SK-N-SH (cell line): ENCODE data around the gene LTK. TPM values are rescaled to one million over a fixed set of nuclear protein-coding genes. Genes with fewer than 3 reads are reported as not detected.

Source experiments
- CTCF ChIA-PET: fragments of 300-600, 350-600 bp; formaldehyde crosslinking; extraction: SDS; loops from one replicate; lab custom pipeline; 2021; lab: Yijun Ruan, JAX
- POLR2A ChIA-PET: fragments of 350-600 bp; sonication (Branson Sonifier 250); formaldehyde crosslinking; extraction: SDS; loops from one replicate; lab custom pipeline; 2020; ENCODE audit warnings: antibody characterized with exemption, inconsistent platforms; lab: Yijun Ruan, JAX
- DNase-seq: peaks from one replicate; pipeline ENCODE4 v3.0.0; 2012
- H2AFZ ChIP-seq: fragments of 200-600 bp; sonication (generic); 2 replicates; pipeline ENCODE4 v1.8.1; 2016; ENCODE audit warnings: antibody characterized with exemption, mild to moderate bottlenecking, low read depth
- H3F3A ChIP-seq: fragments of 200-600 bp; sonication (generic); replicated peaks from 2 replicates; pipeline ENCODE3; 2016; ENCODE audit warnings: antibody characterized with exemption, mild to moderate bottlenecking; ENCODE audit not compliant: insufficient read depth
- H3K27ac ChIP-seq, 2 experiments: fragments of 200-500 bp in 1 of 2; fragments of 200-600 bp in 1 of 2; sonication (Bioruptor generic) in 1 of 2; sonication (generic), shearing (Covaris generic) in 1 of 2; 2 replicates each; pipeline versions ENCODE4 v1.5.1 to v1.6.1; 2014 to 2016; ENCODE audit warnings: low read depth in 2 of 2, inconsistent platforms in 1 of 2, low read length in 1 of 2, mild to moderate bottlenecking in 1 of 2, mixed read lengths in 1 of 2
- H3K27me3 ChIP-seq: fragments of 200-600 bp; sonication (generic), shearing (Covaris generic); 2 replicates; pipeline ENCODE4 v1.6.1; 2016; ENCODE audit warnings: mixed run types; ENCODE audit not compliant: insufficient read depth
- H3K36me3 ChIP-seq, 2 experiments: fragments of 200-500 bp in 1 of 2; fragments of 200-600 bp in 1 of 2; sonication (Bioruptor generic) in 1 of 2; sonication (generic) in 1 of 2; replicated peaks in 1 of 2; 2 replicates each; pipeline versions ENCODE3 to v1.5.1; 2014 to 2016; ENCODE audit warnings: low read length in 1 of 2, mild to moderate bottlenecking in 1 of 2; ENCODE audit not compliant: insufficient read depth in 2 of 2, control insufficient read depth in 1 of 2
- H3K4me1 ChIP-seq, 2 experiments: fragments of 200-500 bp in 1 of 2; fragments of 200-600 bp in 1 of 2; sonication (Bioruptor generic) in 1 of 2; sonication (generic), shearing (Covaris generic) in 1 of 2; 2 replicates each; pipeline versions ENCODE4 v1.5.1 to v1.6.1; 2014 to 2016; ENCODE audit warnings: low read depth in 1 of 2, low read length in 1 of 2, mixed run types in 1 of 2; ENCODE audit not compliant: insufficient read depth in 2 of 2, control insufficient read depth in 1 of 2
- H3K4me2 ChIP-seq: fragments of 200-600 bp; sonication (generic), shearing (Covaris generic); 2 replicates; pipeline ENCODE4 v1.6.1; 2017; ENCODE audit warnings: mixed run types
- H3K4me3 ChIP-seq, 2 experiments: fragments of 200-500 bp in 1 of 2; fragments of 200-600 bp in 1 of 2; sonication (Bioruptor generic) in 1 of 2; sonication (generic), shearing (Covaris generic) in 1 of 2; 2 replicates each; pipeline versions ENCODE4 v1.5.1 to v1.8.1; 2014 to 2016; ENCODE audit warnings: low read depth in 2 of 2, inconsistent platforms in 1 of 2, low read length in 1 of 2, mild to moderate bottlenecking in 1 of 2, mixed read lengths in 1 of 2, moderate library complexity in 1 of 2
- H3K79me2 ChIP-seq: fragments of 200-600 bp; sonication (generic); 2 replicates; pipeline ENCODE4 v1.8.1; 2017; ENCODE audit warnings: mild to moderate bottlenecking; ENCODE audit not compliant: insufficient read depth
- H3K9ac ChIP-seq: fragments of 200-600 bp; sonication (generic); 2 replicates; pipeline ENCODE4 v1.6.1; 2017; ENCODE audit warnings: mixed run types
- H3K9me2 ChIP-seq: fragments of 200-600 bp; sonication (generic); 2 replicates; pipeline ENCODE4 v1.6.1; 2017; ENCODE audit warnings: mixed run types
- H3K9me3 ChIP-seq: fragments of 200-600 bp; sonication (generic); 2 replicates; pipeline ENCODE4 v1.6.1; 2017; ENCODE audit warnings: mixed run types, mild to moderate bottlenecking, moderate library complexity
- H4K20me1 ChIP-seq: fragments of 200-600 bp; sonication (generic); 2 replicates; pipeline ENCODE4 v1.6.1; 2017; ENCODE audit warnings: mild to moderate bottlenecking, mixed run types; ENCODE audit not compliant: insufficient read depth
- CHD2 ChIP-seq: fragments of 150-350 bp; IDR thresholded peaks from 2 replicates; pipeline ENCODE4 v1.6.1; 2018; ENCODE audit warnings: low read length; ENCODE audit not compliant: partially characterized antibody
- ELF1 ChIP-seq: IDR thresholded peaks from 2 replicates; pipeline ENCODE4 v1.4.0; 2012
- EZH2phosphoT487 ChIP-seq: fragments of 200-600 bp; sonication (generic); IDR thresholded peaks from 2 replicates; pipeline ENCODE4 v1.6.1; 2017; ENCODE audit warnings: low read depth, mixed run types, mild to moderate bottlenecking, antibody characterized with exemption, moderate library complexity, borderline replicate concordance
- FOSL2 ChIP-seq: IDR thresholded peaks from 2 replicates; pipeline ENCODE4 v1.4.0; 2012; ENCODE audit warnings: low read depth, mild to moderate bottlenecking, moderate library complexity, borderline replicate concordance
- FOXJ3 ChIP-seq: sonication (generic); formaldehyde crosslinking; IDR thresholded peaks from 2 replicates; pipeline ENCODE4 v1.5.1; 2020; ENCODE audit warnings: mild to moderate bottlenecking, missing genetic modification reagents
- GATA2 ChIP-seq: sonication (generic); formaldehyde crosslinking; IDR thresholded peaks from 2 replicates; pipeline ENCODE4 v1.5.0; 2020; ENCODE audit warnings: mild to moderate bottlenecking, missing genetic modification reagents
- JUND ChIP-seq: IDR thresholded peaks from 2 replicates; pipeline ENCODE4 v1.4.0; 2012
- MXI1 ChIP-seq: IDR thresholded peaks from 2 replicates; pipeline ENCODE4 v1.6.1; 2012; ENCODE audit warnings: mild to moderate bottlenecking, low read depth, low read length, improper control_type of control experiment
- TCF12 ChIP-seq: IDR thresholded peaks from 2 replicates; pipeline ENCODE4 v1.4.0; 2012
- YY1 ChIP-seq: IDR thresholded peaks from 2 replicates; pipeline ENCODE4 v1.4.0; 2012; ENCODE audit warnings: low read depth, mild to moderate bottlenecking
- WGBS: methylation state at CpG from one replicate; pipeline ENCODE4 v1.1.6; 2017; ENCODE audit warnings: low lambda C conversion rate; 5-methylcytosine and 5-hydroxymethylcytosine counted together
- polyA plus RNA-seq, 3 experiments: library from polyadenylated mRNA; depleted of rRNA; stranded (reverse); fragments of >200 nt; gene quantifications; 2 replicates each; pipeline ENCODE4 v1.2.3, GENCODE V29; 2012
- TF ChIP-seq, protein P1 (sequence below): IDR thresholded peaks from 2 replicates; pipeline ENCODE4 v1.6.1; 2012; ENCODE audit warnings: mild to moderate bottlenecking, low read depth, low read length, moderate library complexity

LTK gene
- polyA plus RNA-seq, 1 of the 3 experiments (the other 2 are of a cell fraction): 0.07 TPM

DNA sequence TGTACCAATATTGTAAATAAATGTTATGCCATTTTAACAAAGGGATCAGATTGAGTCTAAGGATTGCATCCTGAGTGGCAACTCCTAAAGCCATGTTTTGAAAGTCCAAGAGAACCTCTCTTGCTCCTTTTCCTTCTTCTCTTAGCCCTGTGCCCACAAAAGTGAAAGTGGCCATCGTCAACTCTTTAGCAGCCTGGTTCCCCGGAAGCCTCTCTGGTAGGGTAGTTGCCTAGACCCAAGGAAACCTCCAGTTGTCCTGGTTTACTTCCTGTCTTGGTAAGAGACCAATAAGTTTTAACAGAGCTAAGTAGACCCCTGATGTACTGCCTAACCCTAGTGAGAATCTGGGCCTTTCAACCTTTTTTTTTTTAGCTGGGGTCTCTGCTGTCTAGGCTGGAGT, 30.1 kb downstream of the LTK start:
- Histone ChIP-seq H4K20me1 (no peaks in the 10 kb centered on the region), H3K4me3 (no peak overlapping the region), H3K9me3 (no peaks in the 10 kb centered on the region), H3K4me1 (no peaks in the 10 kb centered on the region), H3K27ac (no peak overlapping the region), H3K9ac (no peak overlapping the region), H3K9me2 (no peaks in the 10 kb centered on the region), H3K4me2 (no peak overlapping the region), H3K36me3 (peaks cover 23 to 40% of the 10 kb centered on the region in 2 experiments), H2AFZ (no peak overlapping the region), H3K27me3 (no peaks in the 10 kb centered on the region), H3K79me2 (no peaks in the 10 kb centered on the region), H3F3A (no peaks in the 10 kb centered on the region)
- no peak for TF ChIP-seq ELF1
- TF ChIP-seq FOXJ3 (CRISPR knock-in tag): no peak
- DNase-seq: no peak
- ChIA-PET POLR2A (no interaction called here), CTCF (interaction anchor here (0.9 to 2.0 kb wide), 3 partner anchors 18 to 421 kb away, joined by 3 to 7 read pairs (median 3); no protein-coding TSS in a partner anchor)
- WGBS: 100% methylated on average over 2 of the region's 2 CpGs

DNA sequence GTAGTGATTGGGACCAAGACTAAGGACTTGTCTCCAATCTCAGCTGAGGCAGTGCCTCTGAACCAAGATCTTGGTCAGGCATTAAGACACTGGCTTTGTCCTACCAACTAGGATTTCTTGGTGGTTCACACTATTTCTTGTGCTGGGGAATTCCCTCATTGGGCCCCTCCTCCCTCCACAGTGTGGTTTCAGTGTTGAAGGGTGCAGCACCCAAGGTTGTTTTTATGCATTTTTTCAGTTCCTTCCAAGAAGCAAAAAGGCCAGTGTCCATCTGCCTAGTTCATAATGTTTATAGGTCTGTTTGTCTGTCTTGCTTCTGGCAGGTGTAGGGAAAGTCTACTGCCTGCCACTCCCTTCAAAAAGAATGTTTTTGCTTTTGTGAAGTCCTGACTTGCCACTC, 30.5 kb downstream of the LTK start:
- Histone ChIP-seq H3K9me2 (no peaks in the 10 kb centered on the region), H2AFZ (no peak overlapping the region), H3K36me3 (peaks cover 27 to 42% of the 10 kb centered on the region in 2 experiments), H3K4me1 (no peaks in the 10 kb centered on the region), H3K27me3 (no peaks in the 10 kb centered on the region), H3K79me2 (no peaks in the 10 kb centered on the region), H3K9ac (no peak overlapping the region), H3K27ac (no peak overlapping the region), H3F3A (no peaks in the 10 kb centered on the region), H3K9me3 (no peaks in the 10 kb centered on the region), H3K4me3 (no peak overlapping the region), H3K4me2 (no peak overlapping the region), H4K20me1 (no peaks in the 10 kb centered on the region)
- TF ChIP-seq EZH2phosphoT487 (no peak), JUND (no peak), ELF1 (no peak), TCF12 (no peak), FOSL2 (no peak), CHD2 (no peak), GATA2 (CRISPR knock-in tag) (no peak), YY1 (no peak), MXI1 (no peak)
- TF ChIP-seq, protein P1, sequence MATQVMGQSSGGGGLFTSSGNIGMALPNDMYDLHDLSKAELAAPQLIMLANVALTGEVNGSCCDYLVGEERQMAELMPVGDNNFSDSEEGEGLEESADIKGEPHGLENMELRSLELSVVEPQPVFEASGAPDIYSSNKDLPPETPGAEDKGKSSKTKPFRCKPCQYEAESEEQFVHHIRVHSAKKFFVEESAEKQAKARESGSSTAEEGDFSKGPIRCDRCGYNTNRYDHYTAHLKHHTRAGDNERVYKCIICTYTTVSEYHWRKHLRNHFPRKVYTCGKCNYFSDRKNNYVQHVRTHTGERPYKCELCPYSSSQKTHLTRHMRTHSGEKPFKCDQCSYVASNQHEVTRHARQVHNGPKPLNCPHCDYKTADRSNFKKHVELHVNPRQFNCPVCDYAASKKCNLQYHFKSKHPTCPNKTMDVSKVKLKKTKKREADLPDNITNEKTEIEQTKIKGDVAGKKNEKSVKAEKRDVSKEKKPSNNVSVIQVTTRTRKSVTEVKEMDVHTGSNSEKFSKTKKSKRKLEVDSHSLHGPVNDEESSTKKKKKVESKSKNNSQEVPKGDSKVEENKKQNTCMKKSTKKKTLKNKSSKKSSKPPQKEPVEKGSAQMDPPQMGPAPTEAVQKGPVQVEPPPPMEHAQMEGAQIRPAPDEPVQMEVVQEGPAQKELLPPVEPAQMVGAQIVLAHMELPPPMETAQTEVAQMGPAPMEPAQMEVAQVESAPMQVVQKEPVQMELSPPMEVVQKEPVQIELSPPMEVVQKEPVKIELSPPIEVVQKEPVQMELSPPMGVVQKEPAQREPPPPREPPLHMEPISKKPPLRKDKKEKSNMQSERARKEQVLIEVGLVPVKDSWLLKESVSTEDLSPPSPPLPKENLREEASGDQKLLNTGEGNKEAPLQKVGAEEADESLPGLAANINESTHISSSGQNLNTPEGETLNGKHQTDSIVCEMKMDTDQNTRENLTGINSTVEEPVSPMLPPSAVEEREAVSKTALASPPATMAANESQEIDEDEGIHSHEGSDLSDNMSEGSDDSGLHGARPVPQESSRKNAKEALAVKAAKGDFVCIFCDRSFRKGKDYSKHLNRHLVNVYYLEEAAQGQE: no peak
- ChIA-PET POLR2A (no interaction called here), CTCF (interaction anchor here (0.9 to 5.2 kb wide), 3 partner anchors 17 to 24 kb away, joined by 3 to 30 read pairs (median 7); no protein-coding TSS in a partner anchor)
- no peak for DNase-seq
